C4-2B (cell line): Measurements from ENCODE around the gene IGLL1.

Experiments used
- ZFX ChIP-seq: fragments of 450-650 bp; IDR thresholded peaks from 2 replicates; pipeline ENCODE4 v1.6.1; 2017
- TF ChIP-seq, protein P1 (sequence below): fragments of 450-650 bp; conservative IDR thresholded peaks from 2 replicates; pipeline ENCODE4 v1.5.1; 2017; ENCODE audit warnings: mild to moderate bottlenecking

DNA sequence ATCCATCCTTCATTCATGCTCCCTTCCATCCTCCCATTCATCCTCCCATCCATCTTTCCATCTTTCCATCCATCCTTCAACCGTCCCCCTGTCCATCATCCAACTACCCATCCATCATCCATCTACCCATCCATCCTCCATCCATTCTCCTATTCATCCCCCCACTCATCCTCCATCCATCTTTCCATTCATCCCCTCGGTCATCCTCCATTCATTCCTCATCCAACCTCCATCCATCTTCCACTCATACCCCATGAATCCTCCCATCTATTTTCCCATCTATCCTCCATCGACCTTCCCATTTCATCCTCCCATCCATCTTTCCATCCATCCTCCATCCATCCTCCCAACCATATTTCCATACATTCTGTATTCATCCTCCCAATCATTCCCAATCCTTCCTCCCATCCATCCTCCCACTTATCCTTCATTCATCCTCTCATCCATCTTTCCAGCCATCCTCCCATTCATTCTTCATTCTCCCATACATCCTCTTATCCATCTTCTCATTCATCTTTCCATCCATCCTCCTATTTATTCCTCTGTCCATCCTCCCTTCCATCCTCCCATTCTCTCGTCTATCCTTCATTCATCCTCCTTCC is 29.9 kb downstream of the IGLL1 start:
- TF ChIP-seq, protein P1, sequence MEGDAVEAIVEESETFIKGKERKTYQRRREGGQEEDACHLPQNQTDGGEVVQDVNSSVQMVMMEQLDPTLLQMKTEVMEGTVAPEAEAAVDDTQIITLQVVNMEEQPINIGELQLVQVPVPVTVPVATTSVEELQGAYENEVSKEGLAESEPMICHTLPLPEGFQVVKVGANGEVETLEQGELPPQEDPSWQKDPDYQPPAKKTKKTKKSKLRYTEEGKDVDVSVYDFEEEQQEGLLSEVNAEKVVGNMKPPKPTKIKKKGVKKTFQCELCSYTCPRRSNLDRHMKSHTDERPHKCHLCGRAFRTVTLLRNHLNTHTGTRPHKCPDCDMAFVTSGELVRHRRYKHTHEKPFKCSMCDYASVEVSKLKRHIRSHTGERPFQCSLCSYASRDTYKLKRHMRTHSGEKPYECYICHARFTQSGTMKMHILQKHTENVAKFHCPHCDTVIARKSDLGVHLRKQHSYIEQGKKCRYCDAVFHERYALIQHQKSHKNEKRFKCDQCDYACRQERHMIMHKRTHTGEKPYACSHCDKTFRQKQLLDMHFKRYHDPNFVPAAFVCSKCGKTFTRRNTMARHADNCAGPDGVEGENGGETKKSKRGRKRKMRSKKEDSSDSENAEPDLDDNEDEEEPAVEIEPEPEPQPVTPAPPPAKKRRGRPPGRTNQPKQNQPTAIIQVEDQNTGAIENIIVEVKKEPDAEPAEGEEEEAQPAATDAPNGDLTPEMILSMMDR: no peak
- no peak for TF ChIP-seq ZFX
